DOHH2 (cell line): Measurements from ENCODE around the gene KCNQ1.

Experiments used
- CTCF ChIP-seq: fragments of 200-600 bp; sonication (generic); IDR thresholded peaks from one replicate; pipeline ENCODE4 v1.5.1; 2014; ENCODE audit warnings: antibody characterized with exemption, mild to moderate bottlenecking, low read depth, low read length; ENCODE audit not compliant: poor library complexity, severe bottlenecking
- EZH2phosphoT487 ChIP-seq: fragments of 200-600 bp; sonication (generic); IDR thresholded peaks from 2 replicates; pipeline ENCODE4 v1.6.1; 2017; ENCODE audit warnings: borderline replicate concordance, mild to moderate bottlenecking, antibody characterized with exemption, low read length, moderate library complexity, mixed read lengths

- TF ChIP-seq EZH2phosphoT487 = no peak
- TF ChIP-seq CTCF = no peak
These were observed 8.6 kb downstream of the KCNQ1 start for GRCh38 chr11:2453436-2453835.
